HepG2 (cell line): ENCODE results near the gene UNC79. TPM values are rescaled to one million over a fixed set of nuclear protein-coding genes. Genes with fewer than 3 reads are reported as not detected.

Experiments
- ATAC-seq: fragments of 200-7000 bp; cut with Tn5 transposase; 3 replicates; pipeline ENCODE4 v1.9.1; 2020; ENCODE audit warnings: mild to moderate bottlenecking, moderate library complexity
- BruUV-seq: library from RNA; stranded (reverse); fragments of 400-500 nt; replicated peaks from 2 replicates; lab custom pipeline; 2021; lab: Mats Ljungman, UMichigan
- CTCF ChIA-PET: fragments of 300-600 bp; formaldehyde crosslinking; extraction: SDS; loops from one replicate; lab custom pipeline; 2021; ENCODE audit warnings: low total read pairs, inconsistent platforms, low intra/inter-chr PET ratio; lab: Yijun Ruan, JAX
- POLR2A ChIA-PET: fragments of 350-600 bp; sonication (Branson Sonifier 250); formaldehyde crosslinking; loops from one replicate; lab custom pipeline; 2020; ENCODE audit warnings: antibody characterized with exemption, inconsistent platforms; lab: Yijun Ruan, JAX
- DNase-seq: peaks from one replicate; pipeline ENCODE4 v3.0.0-alpha.2; 2015; ENCODE audit warnings: low spot score
- FAIRE-seq: peaks from 3 replicates; lab custom pipeline; 2011; peaks lifted over from hg19 to GRCh38; lab: Jason Lieb, UNC
- H2AFZ ChIP-seq: one replicate; pipeline ENCODE4 v1.6.1; 2011; ENCODE audit warnings: low read length, inconsistent platforms
- H3K27ac ChIP-seq: fragments of 300-600 bp; 3 replicates; pipeline ENCODE4 v1.8.0; 2011; ENCODE audit warnings: mixed run types, mild to moderate bottlenecking, mixed read lengths, low read length, inconsistent platforms; ENCODE audit not compliant: insufficient read depth; ENCODE audit errors: extremely low read length
- H3K27me3 ChIP-seq, 2 experiments: fragments of 200-600 bp in 1 of 2; 2 replicates in 1 of 2; 3 replicates in 1 of 2; pipeline versions ENCODE4 v1.6.0 to v1.8.0; 2011; ENCODE audit warnings: low read length in 2 of 2, mild to moderate bottlenecking in 2 of 2, moderate library complexity in 2 of 2, inconsistent platforms in 1 of 2; ENCODE audit not compliant: insufficient read depth in 2 of 2, control insufficient read depth in 1 of 2
- H3K36me3 ChIP-seq, 2 experiments: fragments of 200-600 bp in 1 of 2; replicated peaks in 1 of 2; 2 replicates in 1 of 2; 3 replicates in 1 of 2; pipeline versions ENCODE4 v1.5.1 to v1.8.0; 2011; ENCODE audit warnings: low read length in 2 of 2, inconsistent platforms in 1 of 2; ENCODE audit not compliant: insufficient read depth in 2 of 2, control insufficient read depth in 1 of 2
- H3K4me1 ChIP-seq: 2 replicates; pipeline ENCODE4 v1.5.1; 2012; ENCODE audit warnings: low read length, inconsistent platforms; ENCODE audit not compliant: insufficient read depth
- H3K4me2 ChIP-seq: 2 replicates; pipeline ENCODE4 v1.6.0; 2011; ENCODE audit warnings: low read depth, low read length, inconsistent platforms
- H3K4me3 ChIP-seq, 3 experiments: fragments of 200-600 bp in 1 of 3; sonication (generic), shearing (Covaris generic) in 1 of 3; replicated peaks in 1 of 3; 2 replicates each; pipeline ENCODE4 v1.5.1; 2011 to 2016; ENCODE audit warnings: low read length in 3 of 3, inconsistent platforms in 2 of 3, low read depth in 2 of 3, mild to moderate bottlenecking in 2 of 3, control low read depth in 1 of 3, mixed read lengths in 1 of 3; ENCODE audit not compliant: insufficient read depth in 1 of 3
- H3K79me2 ChIP-seq: one replicate; pipeline ENCODE4 v1.6.1; 2011; ENCODE audit warnings: low read length, inconsistent platforms; ENCODE audit not compliant: insufficient read depth
- H3K9ac ChIP-seq: 2 replicates; pipeline ENCODE4 v1.6.0; 2011; ENCODE audit warnings: mild to moderate bottlenecking, low read depth, low read length, inconsistent platforms; ENCODE audit not compliant: insufficient read depth
- H3K9me3 ChIP-seq: 2 replicates; pipeline ENCODE4 v1.5.1; 2012; ENCODE audit warnings: mild to moderate bottlenecking, low read length
- H4K20me1 ChIP-seq: 2 replicates; pipeline ENCODE4 v1.6.0; 2011; ENCODE audit warnings: inconsistent platforms, mild to moderate bottlenecking, low read length, moderate library complexity; ENCODE audit not compliant: insufficient read depth
- FIP1L1 ChIP-seq: fragments of 200-400 bp; formaldehyde crosslinking; IDR thresholded peaks from 2 replicates; pipeline ENCODE4 v1.6.1; 2018; ENCODE audit warnings: low read depth, mild to moderate bottlenecking, low read length, moderate library complexity, borderline replicate concordance; ENCODE audit not compliant: insufficient read depth
- ZNF296 ChIP-seq: sonication (generic); formaldehyde crosslinking; conservative IDR thresholded peaks from 2 replicates; pipeline ENCODE4 v1.5.0; 2020; ENCODE audit warnings: mild to moderate bottlenecking, missing genetic modification reagents
- ZNF639 ChIP-seq: conservative IDR thresholded peaks from 2 replicates; pipeline ENCODE4 v1.6.1; 2018; ENCODE audit warnings: missing genetic modification reagents
- ZNF687 ChIP-seq: sonication (generic); formaldehyde crosslinking; IDR thresholded peaks from 2 replicates; pipeline ENCODE4 v1.5.1; 2020; ENCODE audit warnings: mild to moderate bottlenecking, missing genetic modification reagents, moderate library complexity
- WGBS: methylation state at CpG from one replicate; pipeline ENCODE4 v1.1.6; 2017; ENCODE audit warnings: low lambda C conversion rate; 5-methylcytosine and 5-hydroxymethylcytosine counted together
- in situ Hi-C: cut with HindIII; loops from 2 replicates; pipeline ENCODE4 v1.10.0; 2017; ENCODE audit warnings: low pct_unique_long_range_greater_than_20kb; ENCODE audit not compliant: extremely low pct_ligation_motif_present
- intact Hi-C: fragments of 100-400 bp; cut with micrococcal nuclease; formaldehyde crosslinking; loops from one replicate; pipeline ENCODE4 v1.10.0; 2022; ENCODE audit not compliant: unreplicated experiment
- polyA plus RNA-seq, 8 experiments: library from polyadenylated mRNA; depleted of rRNA in 3 of 8; stranded (reverse) in 7 of 8; unstranded in 1 of 8; fragments of >200 nt; fragmentation: Illumina TruSeq in 4 of 8; extraction: Trizol in 4 of 8; gene quantifications; 2 replicates each; pipeline versions ENCODE4 v1.2.1 to v1.2.3, GENCODE V29; 2011 to 2016; ENCODE audit warnings: low read depth in 4 of 8, missing spikeins in 1 of 8, mixed read lengths in 1 of 8; ENCODE audit not compliant: insufficient read depth in 1 of 8
- total RNA-seq, 5 experiments: library from RNA; depleted of rRNA; stranded (reverse); fragments of >200 nt; fragmentation: Illumina TruSeq; extraction: Trizol; gene quantifications; 2 replicates each; pipeline ENCODE4 v1.2.3, GENCODE V29; 2016; ENCODE audit warnings: low read depth in 1 of 5

Gene UNC79
- total and polyA plus RNA-seq, 2 of the 13 experiments (the other 11 are each of a cell fraction or from before 2014, with no cell fraction given): under 0.01 TPM; not detected in 1

GRCh38 chr14:93714605-93715004 lies 283.9 kb downstream of the UNC79 start (continued):
- no peak for TF ChIP-seq ZNF639 (CRISPR knock-in tag)
- TF ChIP-seq FIP1L1: no peak

- Histone ChIP-seq H3K9me3 (no peaks in the 10 kb centered on the region), H3K4me3 (no peak overlapping the region), H3K4me2 (no peak overlapping the region), H3K27me3 (peaks cover 0 to 15% of the 10 kb centered on the region in 2 experiments; a peak in 2 of 5 replicates), H2AFZ (no peak overlapping the region), H3K4me1 (no peaks in the 10 kb centered on the region), H3K9ac (no peak overlapping the region), H3K79me2 (no peaks in the 10 kb centered on the region), H4K20me1 (no peaks in the 10 kb centered on the region), H3K36me3 (no peaks in the 10 kb centered on the region), H3K27ac (no peak overlapping the region)
- intact Hi-C loops (no loop called here), in situ Hi-C loops (no loop called here)
- CTCF ChIA-PET: no interaction called here
- FAIRE-seq (no peak), DNase-seq (no peak), ATAC-seq (peak; percentile 23; the same call in 2 of the 3 replicates)
- POLR2A ChIA-PET: no interaction called here
- TF ChIP-seq ZNF687 (CRISPR knock-in tag) (0 out of 2 replicates have a peak, but pooled peaks have one; percentile 15), ZNF296 (CRISPR knock-in tag) (no peak)
- WGBS: 29% methylated on average over 8 of the region's 13 CpGs
- no TSS peak for BruUV-seq
Observed at GRCh38 chr14:93715279-93715927, 284.7 kb downstream of the UNC79 start.
